ENCODE data around the gene ACACB. TPM values are rescaled to one million over a fixed set of nuclear protein-coding genes. Genes with fewer than 3 reads are reported as not detected.

Gene ACACB
- total and polyA plus RNA-seq, 2 donors = 2.0 to 9.5 TPM

- DNase-seq (ENCODE audit: low read depth in 6 of 9, low spot score in 9 of 9) = peak in 8 of 9 donors; percentile 24 to 78 (median 50)
- H3K27me3 ChIP-seq (ENCODE audit: control insufficient read depth in 2 of 2, insufficient read depth in 1 of 2, low read length in 1 of 2) = no peaks in the 10 kb centered on the region
- H3K4me1 ChIP-seq (ENCODE audit: control insufficient read depth in 2 of 2, insufficient read depth in 2 of 2, low read length in 2 of 2) = no peaks in the 10 kb centered on the region
- WGBS = 87% methylated on average over 23 of the region's 23 CpGs
- H3K4me3 ChIP-seq (ENCODE audit: low read length in 2 of 2) = no peak overlapping the region
- no peak overlapping the region for H3K27ac ChIP-seq (ENCODE audit: low read depth in 1 of 2, low read length in 1 of 2)
- peaks cover 0 to 26% of the 10 kb centered on the region in 2 donors for H3K36me3 ChIP-seq (ENCODE audit: control insufficient read depth in 2 of 2, insufficient read depth in 2 of 2, low read length in 1 of 2)
- H3K9me3 ChIP-seq (ENCODE audit: control insufficient read depth in 2 of 2, insufficient read depth in 1 of 2, low read length in 1 of 2) = peaks cover 0 to 4% of the 10 kb centered on the region in 2 donors
Observed at GRCh38 chr12:109264095-109264942, 147.9 kb downstream of the ACACB start.

DNA sequence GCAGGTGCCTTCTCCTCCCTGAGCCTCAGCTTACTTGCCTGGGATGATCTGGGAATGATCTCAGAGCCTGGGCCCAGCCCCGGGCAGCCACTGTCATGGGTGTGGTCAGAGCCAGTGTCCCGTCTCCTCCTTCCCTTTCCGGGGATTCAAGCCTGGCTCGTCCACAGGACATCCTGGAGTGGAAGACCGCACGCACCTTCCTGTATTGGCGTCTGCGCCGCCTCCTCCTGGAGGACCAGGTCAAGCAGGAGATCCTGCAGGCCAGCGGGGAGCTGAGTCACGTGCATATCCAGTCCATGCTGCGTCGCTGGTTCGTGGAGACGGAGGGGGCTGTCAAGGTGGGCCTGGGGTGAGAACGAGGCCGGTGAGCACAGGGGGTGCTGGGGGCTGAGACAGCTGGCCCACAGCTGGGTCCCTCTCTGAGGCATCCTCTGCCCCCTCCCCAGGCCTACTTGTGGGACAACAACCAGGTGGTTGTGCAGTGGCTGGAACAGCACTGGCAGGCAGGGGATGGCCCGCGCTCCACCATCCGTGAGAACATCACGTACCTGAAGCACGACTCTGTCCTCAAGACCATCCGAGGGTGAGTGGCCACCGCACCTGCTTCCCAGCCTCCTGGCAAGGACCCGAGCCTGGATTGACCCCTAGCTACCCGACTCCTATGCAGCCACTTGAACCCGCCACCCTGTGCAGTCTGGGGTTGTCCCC lies 148.7 kb downstream of the ACACB start:
- Histone ChIP-seq H3K4me3 (ENCODE audit: low read length in 2 of 2) (no peak overlapping the region), H3K36me3 (ENCODE audit: control insufficient read depth in 2 of 2, insufficient read depth in 2 of 2, low read length in 1 of 2) (peaks cover 0 to 26% of the 10 kb centered on the region in 2 donors), H3K27me3 (ENCODE audit: control insufficient read depth in 2 of 2, insufficient read depth in 1 of 2, low read length in 1 of 2) (no peaks in the 10 kb centered on the region), H3K9me3 (ENCODE audit: control insufficient read depth in 2 of 2, insufficient read depth in 1 of 2, low read length in 1 of 2) (peaks cover 0 to 4% of the 10 kb centered on the region in 2 donors), H3K27ac (ENCODE audit: low read depth in 1 of 2, low read length in 1 of 2) (no peak overlapping the region), H3K4me1 (ENCODE audit: control insufficient read depth in 2 of 2, insufficient read depth in 2 of 2, low read length in 2 of 2) (no peaks in the 10 kb centered on the region)
- 97% methylated on average over 27 of the region's 27 CpGs for WGBS
- DNase-seq (ENCODE audit: low read depth in 6 of 9, low spot score in 9 of 9) = no peak

DNA sequence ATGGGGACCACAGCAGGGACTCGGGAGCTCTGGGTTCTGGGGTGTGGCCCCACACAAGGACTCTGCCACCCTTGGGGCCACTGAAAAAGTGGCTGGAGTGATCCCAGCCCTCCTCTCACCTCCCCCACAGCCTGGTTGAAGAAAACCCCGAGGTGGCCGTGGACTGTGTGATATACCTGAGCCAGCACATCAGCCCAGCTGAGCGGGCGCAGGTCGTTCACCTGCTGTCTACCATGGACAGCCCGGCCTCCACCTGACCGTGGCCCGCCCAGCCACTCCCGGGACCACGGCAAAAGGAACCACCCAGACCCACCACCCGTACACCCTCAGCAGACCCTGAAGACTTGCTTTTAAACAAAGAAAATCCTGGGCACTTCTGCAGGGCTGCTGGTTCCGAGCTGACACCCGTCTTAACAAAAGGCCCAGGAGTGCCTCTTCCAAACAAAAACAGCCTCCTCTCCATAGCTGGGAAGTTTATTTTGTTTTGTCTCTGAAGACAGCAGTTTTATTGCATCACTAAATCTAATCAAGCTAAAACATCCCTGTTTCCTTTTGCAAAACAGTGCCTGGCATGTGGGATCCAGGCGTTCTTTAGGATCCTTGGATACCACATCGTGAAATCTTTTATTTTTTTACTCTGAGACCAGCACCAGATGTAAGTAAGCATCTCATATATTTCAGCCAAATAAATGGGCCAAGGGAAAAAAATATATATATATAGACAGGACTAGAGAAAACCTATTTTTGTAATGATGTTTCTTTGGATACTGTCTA lies 149.9 kb downstream of the ACACB start:
- H3K36me3 ChIP-seq (ENCODE audit: control insufficient read depth in 2 of 2, insufficient read depth in 2 of 2, low read length in 1 of 2) = peaks cover 0 to 26% of the 10 kb centered on the region in 2 donors
- WGBS = 95% methylated on average over 16 of the region's 16 CpGs
- no peak overlapping the region for H3K27ac ChIP-seq (ENCODE audit: low read depth in 1 of 2, low read length in 1 of 2)
- H3K4me1 ChIP-seq (ENCODE audit: control insufficient read depth in 2 of 2, insufficient read depth in 2 of 2, low read length in 2 of 2) = no peaks in the 10 kb centered on the region
- no peaks in the 10 kb centered on the region for H3K27me3 ChIP-seq (ENCODE audit: control insufficient read depth in 2 of 2, insufficient read depth in 1 of 2, low read length in 1 of 2)
- no peak for DNase-seq (ENCODE audit: low read depth in 6 of 9, low spot score in 9 of 9)
- no peak overlapping the region for H3K4me3 ChIP-seq (ENCODE audit: low read length in 2 of 2)
- peaks cover 0 to 4% of the 10 kb centered on the region in 2 donors for H3K9me3 ChIP-seq (ENCODE audit: control insufficient read depth in 2 of 2, insufficient read depth in 1 of 2, low read length in 1 of 2)

GRCh38 chr12:109267361-109267760 lies 151.0 kb downstream of the ACACB start:
- peaks cover 0 to 25% of the 10 kb centered on the region in 2 donors for H3K36me3 ChIP-seq (ENCODE audit: control insufficient read depth in 2 of 2, insufficient read depth in 2 of 2, low read length in 1 of 2)
- 97% methylated on average over 14 of the region's 14 CpGs for WGBS
- DNase-seq (ENCODE audit: low read depth in 6 of 9, low spot score in 9 of 9) = no peak

DNA sequence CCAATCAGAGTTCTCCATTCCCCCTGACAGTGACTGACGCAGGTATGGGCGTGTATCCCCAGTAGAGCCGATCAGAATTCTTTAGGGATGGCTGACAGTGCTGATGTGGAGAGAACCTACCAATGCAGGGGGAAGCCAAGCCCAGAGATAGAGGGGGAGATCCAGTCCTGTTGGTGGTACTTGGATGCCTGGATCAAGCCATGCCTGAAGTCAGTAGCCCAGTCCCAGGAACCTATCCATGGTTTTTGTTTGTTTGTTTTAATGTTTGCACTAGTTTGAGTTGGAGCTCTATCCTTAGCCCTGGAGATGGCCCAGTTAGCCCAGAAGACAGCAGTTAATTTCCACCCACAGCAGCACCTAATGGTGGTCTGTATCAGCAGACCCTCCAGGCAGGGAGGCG lies 152.5 kb downstream of the ACACB start:
- DNase-seq (ENCODE audit: low read depth in 6 of 9, low spot score in 9 of 9) = no peak
- no peaks in the 10 kb centered on the region for H3K9me3 ChIP-seq (ENCODE audit: control insufficient read depth in 2 of 2, insufficient read depth in 1 of 2, low read length in 1 of 2)
- H3K27ac ChIP-seq (ENCODE audit: low read depth in 1 of 2, low read length in 1 of 2) = no peak overlapping the region
- peaks cover 0 to 6% of the 10 kb centered on the region in 2 donors for H3K27me3 ChIP-seq (ENCODE audit: control insufficient read depth in 2 of 2, insufficient read depth in 1 of 2, low read length in 1 of 2)
- peaks cover 0 to 22% of the 10 kb centered on the region in 2 donors for H3K36me3 ChIP-seq (ENCODE audit: control insufficient read depth in 2 of 2, insufficient read depth in 2 of 2, low read length in 1 of 2)
- no peaks in the 10 kb centered on the region for H3K4me1 ChIP-seq (ENCODE audit: control insufficient read depth in 2 of 2, insufficient read depth in 2 of 2, low read length in 2 of 2)
- 95% methylated on average over 4 of the region's 4 CpGs for WGBS
- no peak overlapping the region for H3K4me3 ChIP-seq (ENCODE audit: low read length in 2 of 2)

More at GRCh38 chr12:109267361-109267760, 151.0 kb downstream of the ACACB start:
- H3K27me3 ChIP-seq (ENCODE audit: control insufficient read depth in 2 of 2, insufficient read depth in 1 of 2, low read length in 1 of 2) = no peaks in the 10 kb centered on the region
- peaks cover 0 to 4% of the 10 kb centered on the region in 2 donors for H3K9me3 ChIP-seq (ENCODE audit: control insufficient read depth in 2 of 2, insufficient read depth in 1 of 2, low read length in 1 of 2)
- no peak overlapping the region for H3K27ac ChIP-seq (ENCODE audit: low read depth in 1 of 2, low read length in 1 of 2)
- no peak overlapping the region for H3K4me3 ChIP-seq (ENCODE audit: low read length in 2 of 2)
- H3K4me1 ChIP-seq (ENCODE audit: control insufficient read depth in 2 of 2, insufficient read depth in 2 of 2, low read length in 2 of 2) = no peaks in the 10 kb centered on the region

DNA sequence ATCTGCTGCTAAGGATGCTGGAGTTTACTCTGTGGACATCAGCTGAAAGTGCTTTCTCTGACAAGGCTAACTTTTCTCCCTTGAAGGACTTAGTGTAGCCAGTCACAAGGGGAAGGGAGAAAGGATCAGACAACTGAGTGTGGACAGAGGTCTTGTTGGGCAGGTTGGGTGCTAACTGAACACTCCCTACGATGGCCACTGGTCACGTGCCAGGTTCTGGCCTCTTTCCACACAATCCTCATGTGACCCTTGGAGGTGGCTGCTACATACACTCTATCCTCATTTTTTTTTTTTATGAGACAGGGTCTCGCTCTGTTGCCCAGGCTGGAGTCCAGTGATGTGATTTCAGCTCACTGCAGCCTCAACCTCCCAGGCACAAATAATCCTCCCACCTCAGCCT lies 153.0 kb downstream of the ACACB start:
- H3K36me3 ChIP-seq (ENCODE audit: control insufficient read depth in 2 of 2, insufficient read depth in 2 of 2, low read length in 1 of 2) = peaks cover 0 to 21% of the 10 kb centered on the region in 2 donors
- no peak overlapping the region for H3K27ac ChIP-seq (ENCODE audit: low read depth in 1 of 2, low read length in 1 of 2)
- H3K4me3 ChIP-seq (ENCODE audit: low read length in 2 of 2) = no peak overlapping the region
- peaks cover 0 to 6% of the 10 kb centered on the region in 2 donors for H3K27me3 ChIP-seq (ENCODE audit: control insufficient read depth in 2 of 2, insufficient read depth in 1 of 2, low read length in 1 of 2)
- no peaks in the 10 kb centered on the region for H3K4me1 ChIP-seq (ENCODE audit: control insufficient read depth in 2 of 2, insufficient read depth in 2 of 2, low read length in 2 of 2)
- 92% methylated on average over 3 of the region's 3 CpGs for WGBS
- H3K9me3 ChIP-seq (ENCODE audit: control insufficient read depth in 2 of 2, insufficient read depth in 1 of 2, low read length in 1 of 2) = no peaks in the 10 kb centered on the region
- DNase-seq (ENCODE audit: low read depth in 6 of 9, low spot score in 9 of 9) = no peak

- peaks cover 0 to 8% of the 10 kb centered on the region in 2 donors for H3K27me3 ChIP-seq (ENCODE audit: control insufficient read depth in 2 of 2, insufficient read depth in 1 of 2, low read length in 1 of 2)
- no peak overlapping the region for H3K27ac ChIP-seq (ENCODE audit: low read depth in 1 of 2, low read length in 1 of 2)
- H3K4me3 ChIP-seq (ENCODE audit: low read length in 2 of 2) = no peak overlapping the region
- DNase-seq (ENCODE audit: low read depth in 6 of 9, low spot score in 9 of 9) = no peak
- H3K4me1 ChIP-seq (ENCODE audit: control insufficient read depth in 2 of 2, insufficient read depth in 2 of 2, low read length in 2 of 2) = no peaks in the 10 kb centered on the region
- peaks cover 0 to 10% of the 10 kb centered on the region in 2 donors for H3K36me3 ChIP-seq (ENCODE audit: control insufficient read depth in 2 of 2, insufficient read depth in 2 of 2, low read length in 1 of 2)
- WGBS = 39% methylated on average over 1 of the region's 1 CpG
- no peaks in the 10 kb centered on the region for H3K9me3 ChIP-seq (ENCODE audit: control insufficient read depth in 2 of 2, insufficient read depth in 1 of 2, low read length in 1 of 2)
Observed at GRCh38 chr12:109270494-109270893, 154.1 kb downstream of the ACACB start.

DNA sequence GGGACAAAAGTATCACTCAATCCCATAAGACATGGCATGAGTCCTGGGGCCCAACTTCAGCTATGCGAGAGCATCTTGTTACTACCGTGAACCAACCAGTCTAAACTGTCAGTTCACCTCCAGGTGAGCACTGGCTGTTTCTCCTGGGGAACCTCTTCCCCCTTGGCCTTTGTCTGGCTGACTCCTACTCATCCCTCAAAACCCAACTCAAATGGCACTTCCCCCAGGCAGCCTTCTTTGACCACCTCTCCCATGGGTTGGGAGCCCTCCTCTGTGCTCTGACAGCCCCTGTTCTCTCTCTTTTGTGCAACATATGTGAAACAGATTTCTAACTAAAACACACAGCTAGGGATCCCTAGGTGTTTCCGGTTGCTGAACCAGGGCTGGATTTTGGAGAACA lies 155.0 kb downstream of the ACACB start:
- Histone ChIP-seq H3K4me3 (ENCODE audit: low read length in 2 of 2) (no peak overlapping the region), H3K27me3 (ENCODE audit: control insufficient read depth in 2 of 2, insufficient read depth in 1 of 2, low read length in 1 of 2) (peaks cover 0 to 8% of the 10 kb centered on the region in 2 donors), H3K36me3 (ENCODE audit: control insufficient read depth in 2 of 2, insufficient read depth in 2 of 2, low read length in 1 of 2) (peaks cover 0 to 7% of the 10 kb centered on the region in 2 donors), H3K9me3 (ENCODE audit: control insufficient read depth in 2 of 2, insufficient read depth in 1 of 2, low read length in 1 of 2) (no peaks in the 10 kb centered on the region), H3K4me1 (ENCODE audit: control insufficient read depth in 2 of 2, insufficient read depth in 2 of 2, low read length in 2 of 2) (no peaks in the 10 kb centered on the region), H3K27ac (ENCODE audit: low read depth in 1 of 2, low read length in 1 of 2) (no peak overlapping the region)
- WGBS = 97% methylated on average over 3 of the region's 3 CpGs
- no peak for DNase-seq (ENCODE audit: low read depth in 6 of 9, low spot score in 9 of 9)
